Stimulated activated CD4-positive, alpha-beta T cell treated with anti-CD3 and anti-CD28 coated beads, Interleukin-2, amount 100 ng/mL, for 48 hours (primary cell): ENCODE data around the gene BCL2L13.
"Not testable (repeated sequence)": the region's sequence is repeated elsewhere in the genome, so short reads cannot be mapped to it uniquely, and the experiment has no call there.

ENCODE experiments used
- DNase-seq, 2 donors: peaks; one replicate each; pipeline ENCODE4 v3.0.0-alpha.2; 2020

BCL2L13 gene

GRCh38 chr22:17637490-17638181 is 921 bp upstream of the BCL2L13 start:
- DNase-seq, result no peak

GRCh38 chr22:17638182-17638431 is 450 bp upstream of the BCL2L13 start:
- DNase-seq, result no peak

GRCh38 chr22:17639247-17639741 is 737 bp downstream of the BCL2L13 start:
- DNase-seq, result no peak

GRCh38 chr22:17641269-17641668 is 2.7 kb downstream of the BCL2L13 start:
- no peak for DNase-seq

GRCh38 chr22:17642357-17642756 is 3.8 kb downstream of the BCL2L13 start:
- DNase-seq, result not testable (repeated sequence)

- DNase-seq, result no peak
These were observed 8.9 kb downstream of the BCL2L13 start for GRCh38 chr22:17647452-17647851.

GRCh38 chr22:17647991-17648390 is 9.4 kb downstream of the BCL2L13 start:
- DNase-seq, result no peak

- no peak for DNase-seq
These were observed 10.0 kb downstream of the BCL2L13 start for GRCh38 chr22:17648569-17648968.

GRCh38 chr22:17655289-17655688 is 16.7 kb downstream of the BCL2L13 start:
- DNase-seq, result no peak

- no peak for DNase-seq
These were observed 18.4 kb downstream of the BCL2L13 start for GRCh38 chr22:17656870-17657395.

GRCh38 chr22:17664414-17665055 is 26.0 kb downstream of the BCL2L13 start:
- DNase-seq, result no peak

GRCh38 chr22:17665248-17665647 is 26.7 kb downstream of the BCL2L13 start:
- DNase-seq, result no peak

GRCh38 chr22:17665854-17666253 is 27.3 kb downstream of the BCL2L13 start:
- DNase-seq, result no peak

- not testable (repeated sequence) for DNase-seq
These were observed 33.0 kb downstream of the BCL2L13 start for GRCh38 chr22:17671521-17672092.

GRCh38 chr22:17672417-17672991 is 33.9 kb downstream of the BCL2L13 start:
- no peak for DNase-seq

- no peak for DNase-seq
These were observed 35.6 kb downstream of the BCL2L13 start for GRCh38 chr22:17674152-17674551.

GRCh38 chr22:17675584-17675983 is 37.0 kb downstream of the BCL2L13 start:
- DNase-seq, result no peak

- DNase-seq, result no peak
These were observed 40.3 kb downstream of the BCL2L13 start for GRCh38 chr22:17678817-17679385.

- no peak for DNase-seq
These were observed 45.7 kb downstream of the BCL2L13 start for GRCh38 chr22:17684245-17684644.

- DNase-seq, result no peak
These were observed 54.3 kb downstream of the BCL2L13 start for GRCh38 chr22:17692841-17693240.

GRCh38 chr22:17694193-17694592 is 55.6 kb downstream of the BCL2L13 start:
- DNase-seq, result no peak

GRCh38 chr22:17694752-17695151 is 56.2 kb downstream of the BCL2L13 start:
- no peak for DNase-seq

GRCh38 chr22:17695986-17696385 is 57.4 kb downstream of the BCL2L13 start:
- DNase-seq, result no peak
